HG03025 (cell line): ENCODE measurements around the gene PRKCE.

Experiments used
- ATAC-seq: cut with Tn5 transposase; IDR thresholded peaks from one replicate; pipeline ENCODE4 v1.9.1; 2021; ENCODE audit warnings: mild to moderate bottlenecking, moderate library complexity; ENCODE audit not compliant: unreplicated experiment, low FRiP score

PRKCE gene

DNA sequence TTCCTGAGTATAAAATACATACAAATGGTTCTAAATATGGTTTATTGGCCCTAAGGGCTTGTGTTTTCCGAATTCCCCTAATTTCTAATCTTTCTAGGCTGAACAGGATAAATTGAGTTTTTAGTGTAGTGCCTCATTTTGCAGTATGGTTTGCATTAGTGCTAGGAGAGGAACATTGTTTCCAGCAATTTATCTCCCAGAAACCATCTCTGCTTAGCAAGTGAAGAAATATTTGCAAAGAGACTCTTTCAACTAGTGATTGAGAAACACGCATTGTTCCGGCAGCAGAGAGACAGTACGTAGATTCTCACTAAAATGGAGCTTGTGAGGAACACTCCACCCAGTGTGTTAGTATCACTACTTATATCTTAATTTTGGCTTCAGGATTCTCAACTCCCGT, 468.0 kb downstream of the PRKCE start:
- no peak for ATAC-seq

DNA sequence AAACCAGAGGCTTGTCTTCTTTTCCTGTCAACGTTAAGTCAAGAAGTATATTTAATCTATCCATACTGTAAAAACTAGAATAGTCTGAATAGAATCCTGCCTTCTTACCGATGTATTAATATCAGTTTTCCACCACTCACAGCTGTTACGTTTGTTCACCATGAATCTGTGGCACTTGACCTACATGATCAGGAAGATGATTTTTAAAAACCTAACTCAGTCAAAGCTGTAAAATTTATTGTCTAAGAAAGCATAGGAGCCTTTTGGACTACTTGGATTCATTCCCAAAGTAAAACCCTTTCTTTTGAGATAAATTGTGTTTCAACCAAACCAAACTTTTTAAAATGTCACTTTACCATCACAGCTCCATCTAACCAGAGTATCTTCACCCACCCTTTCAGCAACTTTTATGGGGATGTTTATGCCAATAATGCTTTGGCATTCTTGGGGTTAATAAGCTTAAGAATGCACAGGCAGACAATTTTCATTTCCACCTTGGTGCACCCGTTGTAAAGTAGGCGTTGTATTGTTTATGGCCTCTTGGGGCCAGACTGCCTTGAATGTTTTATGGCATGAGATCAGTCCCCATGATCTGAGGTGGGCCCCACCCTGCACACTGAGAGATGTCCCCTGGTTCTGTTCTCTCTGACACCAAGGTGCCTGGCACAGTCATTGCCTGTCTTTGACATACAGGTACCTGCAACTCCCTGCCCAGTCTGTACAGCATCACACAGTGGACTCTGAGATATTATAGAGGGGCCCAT, 469.5 kb downstream of the PRKCE start:
- no peak for ATAC-seq

DNA sequence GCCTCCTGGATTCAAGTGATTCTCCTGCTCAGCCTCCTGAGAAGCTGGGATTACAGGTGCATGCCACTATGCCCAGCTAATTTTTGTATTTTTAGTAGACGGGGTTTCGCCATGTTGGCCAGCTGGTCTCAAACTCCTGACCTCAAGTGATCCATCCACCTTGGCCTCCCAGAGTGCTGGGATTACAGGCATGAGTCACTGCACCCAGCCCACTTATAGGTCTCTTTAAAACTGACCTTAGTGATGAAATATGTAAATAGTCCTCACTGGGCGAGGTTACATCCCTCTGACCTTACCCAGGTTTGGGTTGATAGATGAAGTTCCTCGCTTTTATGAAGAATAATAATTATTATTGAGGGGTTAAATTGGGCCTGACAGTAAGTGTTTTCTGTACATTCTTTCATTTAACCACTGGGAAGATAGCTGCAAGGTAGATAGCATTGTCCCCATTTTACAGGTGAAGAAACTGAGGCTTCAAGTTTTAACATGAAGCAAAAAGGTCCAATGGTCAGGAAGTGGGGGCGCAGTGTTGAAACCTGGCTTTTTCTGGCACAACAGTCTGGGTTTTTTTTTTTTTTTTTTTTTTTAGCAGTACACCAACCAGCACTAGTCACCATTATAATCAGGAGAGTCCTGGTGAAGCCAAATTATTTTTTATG, 471.0 kb downstream of the PRKCE start:
- ATAC-seq: no peak

GRCh38 chr2:46123013-46123412, 471.5 kb downstream of the PRKCE start:
- no peak for ATAC-seq

DNA sequence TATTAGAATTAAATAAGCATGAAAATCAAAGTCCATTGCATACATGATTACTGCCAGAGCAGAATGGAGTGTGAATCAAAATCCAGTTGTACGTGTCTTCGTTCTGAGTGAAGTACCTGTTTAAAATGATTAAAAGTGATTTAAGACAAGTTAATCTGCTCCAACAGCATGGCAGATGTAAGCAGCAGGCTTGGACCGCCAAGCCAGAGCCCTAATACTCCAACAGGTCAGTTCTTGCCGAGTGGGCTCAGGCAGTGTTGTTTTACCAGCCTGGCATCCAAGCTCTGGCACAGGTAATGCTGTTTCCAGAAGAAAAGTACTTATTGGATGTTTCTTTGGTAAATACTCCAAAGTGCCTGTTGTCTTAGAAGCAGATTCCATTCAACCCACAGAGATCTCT, 474.3 kb downstream of the PRKCE start:
- no peak for ATAC-seq

DNA sequence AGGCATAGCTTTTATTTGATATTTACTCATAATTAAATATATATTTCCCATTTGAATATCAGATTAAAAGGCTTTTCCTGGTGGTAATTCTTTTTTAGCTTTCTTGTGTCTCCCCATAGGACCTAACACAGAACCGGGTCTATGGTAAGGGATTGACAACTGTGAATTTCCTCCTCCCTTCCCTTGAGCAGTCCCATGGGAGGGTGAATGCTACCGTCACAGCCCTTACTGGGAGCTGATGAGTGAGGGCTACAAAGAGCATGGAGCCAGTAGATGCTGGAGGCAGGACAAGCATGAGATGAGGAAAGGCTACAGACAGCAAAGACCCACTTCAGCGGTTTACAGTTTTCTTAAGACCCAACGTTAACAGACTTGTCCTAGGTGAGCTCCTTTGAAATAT, 475.1 kb downstream of the PRKCE start:
- ATAC-seq: no peak

GRCh38 chr2:46127176-46127575, 475.7 kb downstream of the PRKCE start:
- ATAC-seq: no peak

GRCh38 chr2:46130511-46130910, 479.0 kb downstream of the PRKCE start:
- ATAC-seq: no peak

DNA sequence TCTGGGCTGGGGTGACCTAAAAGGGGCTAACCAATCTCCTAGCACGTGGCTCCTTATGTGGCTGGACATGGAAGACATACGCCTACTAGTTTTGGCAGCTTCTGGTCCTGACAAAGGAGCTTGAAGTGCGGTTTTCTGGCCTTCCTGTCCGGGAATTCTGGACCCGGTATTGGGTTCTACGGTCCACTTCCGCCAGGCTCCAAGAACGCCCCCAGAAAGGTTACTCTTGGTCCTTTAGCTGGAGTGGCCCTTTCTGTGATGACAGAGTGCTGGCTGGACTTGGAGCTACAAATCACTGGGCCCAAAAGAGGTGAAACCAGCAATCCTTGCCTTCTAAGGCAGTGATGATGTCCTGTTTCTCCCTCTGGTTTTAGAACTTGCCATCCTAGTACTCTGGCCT, 481.5 kb downstream of the PRKCE start:
- ATAC-seq: no peak

GRCh38 chr2:46134531-46135227, 483.2 kb downstream of the PRKCE start:
- ATAC-seq: no peak

- ATAC-seq: no peak
Measured at GRCh38 chr2:46135228-46135855, 483.9 kb downstream of the PRKCE start.

- no peak for ATAC-seq
Measured at GRCh38 chr2:46135958-46136357, 484.5 kb downstream of the PRKCE start.

DNA sequence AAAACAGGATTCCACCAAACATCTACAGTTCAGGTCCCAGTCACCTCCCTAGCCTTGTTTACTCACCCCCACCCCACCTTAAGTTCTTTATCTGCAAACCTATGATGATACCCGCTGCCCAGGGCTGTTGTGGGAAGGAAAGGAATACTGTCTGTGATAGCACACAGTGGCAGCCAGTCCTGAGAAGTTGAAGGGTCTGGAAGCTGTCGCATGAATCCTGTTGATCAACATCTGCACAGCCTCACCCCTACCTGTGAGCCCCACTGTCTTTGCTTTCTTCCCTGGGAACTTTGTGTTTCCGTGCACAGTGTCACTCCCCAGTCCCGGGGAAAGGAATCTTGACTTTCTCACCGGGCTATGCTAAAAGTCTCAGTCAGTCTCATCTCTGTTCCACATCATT, 485.0 kb downstream of the PRKCE start:
- ATAC-seq: no peak

GRCh38 chr2:46136953-46137352, 485.5 kb downstream of the PRKCE start:
- ATAC-seq: no peak

- no peak for ATAC-seq
Measured at GRCh38 chr2:46142546-46143428, 491.3 kb downstream of the PRKCE start.

- ATAC-seq: no peak
Measured at GRCh38 chr2:46143429-46144132, 492.1 kb downstream of the PRKCE start.

DNA sequence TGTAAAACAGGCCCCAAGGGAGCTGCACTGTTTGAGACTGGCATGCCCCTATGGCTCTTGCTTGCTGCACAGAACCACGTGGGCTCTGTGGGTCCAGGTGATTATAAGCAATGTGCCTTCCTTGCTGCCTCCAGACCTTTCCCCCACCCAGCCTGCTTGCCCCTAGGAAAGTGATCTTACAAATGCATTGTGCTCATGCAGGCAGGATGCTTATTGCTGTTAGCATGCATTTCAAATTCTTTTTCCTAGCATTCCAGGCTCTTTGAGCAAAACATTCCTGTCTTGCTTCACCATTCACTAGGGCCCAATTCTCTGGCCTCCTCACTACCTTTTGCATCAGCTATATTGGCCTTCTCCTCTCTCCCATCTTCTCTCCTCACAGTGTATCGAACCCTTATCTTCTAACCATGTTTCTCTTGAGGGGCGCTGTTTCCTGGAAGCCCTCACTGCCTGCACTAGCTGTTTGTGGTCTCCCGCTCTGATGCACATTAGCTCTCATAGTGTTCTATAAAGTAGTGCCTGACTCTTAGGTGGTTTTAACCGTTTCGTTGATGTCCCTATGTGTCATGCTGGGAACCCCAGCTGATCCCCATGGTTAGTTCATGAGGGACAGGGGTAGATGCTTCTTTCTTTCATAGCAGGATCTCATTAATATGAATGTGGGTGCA, 492.8 kb downstream of the PRKCE start:
- no peak for ATAC-seq

DNA sequence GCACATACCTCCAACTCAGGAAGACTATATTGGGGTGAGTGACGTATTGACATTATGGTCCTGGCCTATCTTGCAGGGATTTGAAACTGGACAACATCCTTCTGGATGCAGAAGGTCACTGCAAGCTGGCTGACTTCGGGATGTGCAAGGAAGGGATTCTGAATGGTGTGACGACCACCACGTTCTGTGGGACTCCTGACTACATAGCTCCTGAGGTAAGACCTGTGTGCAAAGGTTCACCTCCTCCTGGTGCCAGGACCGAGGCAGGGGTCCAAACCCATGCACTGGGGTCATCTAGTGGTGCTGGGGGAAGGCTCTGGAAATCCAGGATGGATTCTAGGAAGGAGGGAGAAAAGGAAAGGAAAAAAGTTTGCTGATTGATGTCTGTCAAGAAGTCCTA, 493.5 kb downstream of the PRKCE start:
- ATAC-seq: no peak

GRCh38 chr2:46145840-46146239, 494.4 kb downstream of the PRKCE start:
- ATAC-seq: no peak
